Lower lobe of right lung (tissue), 2 donors: Measurements from ENCODE around the gene C1orf116. TPM values are rescaled to one million over a fixed set of nuclear protein-coding genes. Genes with fewer than 3 reads are reported as not detected.
A peak's percentile ranks its signal among the peaks of the same experiment; 100 is the strongest.

Source experiments
- ATAC-seq, 2 donors: fragments of 200-7000 bp; cut with Tn5 transposase; one replicate each; pipeline ENCODE4 v1.9.1; 2020 to 2022; ENCODE audit warnings: mild to moderate bottlenecking in 2 of 2, moderate library complexity in 2 of 2
- DNase-seq: peaks from one replicate; pipeline ENCODE4 v3.0.0-alpha.2; 2020
- H3K27ac ChIP-seq: fragments of 200-600 bp; one replicate; pipeline ENCODE4 v1.8.0; 2022
- H3K27me3 ChIP-seq: fragments of 200-600 bp; one replicate; pipeline ENCODE4 v1.8.0; 2022; ENCODE audit warnings: low read depth
- H3K36me3 ChIP-seq: fragments of 200-600 bp; one replicate; pipeline ENCODE4 v1.8.0; 2022; ENCODE audit warnings: mild to moderate bottlenecking
- H3K4me1 ChIP-seq: fragments of 200-600 bp; one replicate; pipeline ENCODE4 v1.8.0; 2022
- H3K4me3 ChIP-seq: fragments of 200-600 bp; one replicate; pipeline ENCODE4 v1.8.0; 2022; ENCODE audit warnings: mild to moderate bottlenecking
- H3K9me3 ChIP-seq: fragments of 200-600 bp; one replicate; pipeline ENCODE4 v1.8.0; 2022
- CTCF ChIP-seq: fragments of 200-600 bp; IDR thresholded peaks from one replicate; pipeline ENCODE4 v1.8.0; 2022; ENCODE audit warnings: antibody characterized with exemption, mild to moderate bottlenecking
- intact Hi-C: fragments of 100-400 bp; cut with DNase I; formaldehyde crosslinking; loops from one replicate; pipeline ENCODE4 v1.11.0; 2022
- total RNA-seq: library from RNA; stranded (reverse); fragmentation: NEBNext Ultra II Directional; extraction: Animal tissue kit (Norgen Biotek cat#: 25700); gene quantifications from one replicate; pipeline ENCODE4 v1.2.1, GENCODE V29; 2021
- donor health status: DM: no; HTN: yes; CAD: no; lungs with severe emphysema.

C1orf116 gene
- total RNA-seq, 1 donor from 2014 or later, result 123 TPM

GRCh38 chr1:207067185-207067584, 34.6 kb upstream of the C1orf116 start:
- Histone ChIP-seq H3K4me1 (no peaks in the 10 kb centered on the region), H3K27me3 (no peaks in the 10 kb centered on the region), H3K27ac (no peak overlapping the region), H3K36me3 (peaks cover 86% of the 10 kb centered on the region), H3K4me3 (no peak overlapping the region), H3K9me3 (no peaks in the 10 kb centered on the region)
- TF ChIP-seq CTCF, result no peak
- ATAC-seq, result no peak
- intact Hi-C loops, result no loop called here
- DNase-seq, result no peak

GRCh38 chr1:207064561-207064960, 32.0 kb upstream of the C1orf116 start:
- H3K9me3 ChIP-seq, result no peaks in the 10 kb centered on the region
- no peaks in the 10 kb centered on the region for H3K27me3 ChIP-seq
- peak overlapping the region; percentile 56 for H3K27ac ChIP-seq
- DNase-seq (peak; percentile 77), ATAC-seq (peak; percentile 93 to 95)
- H3K4me1 ChIP-seq, result peaks cover 4% of the 10 kb centered on the region
- intact Hi-C loops, result no loop called here
- peaks cover 76% of the 10 kb centered on the region for H3K36me3 ChIP-seq
- H3K4me3 ChIP-seq, result no peak overlapping the region
- TF ChIP-seq CTCF, result no peak

- intact Hi-C loops, result no loop called here
- TF ChIP-seq CTCF, result no peak
- ATAC-seq, result no peak
- H3K27ac ChIP-seq, result no peak overlapping the region
- peaks cover 9% of the 10 kb centered on the region for H3K4me1 ChIP-seq
- H3K36me3 ChIP-seq, result peaks cover 60% of the 10 kb centered on the region
- DNase-seq, result no peak
- H3K4me3 ChIP-seq, result no peak overlapping the region
- no peaks in the 10 kb centered on the region for H3K9me3 ChIP-seq
- H3K27me3 ChIP-seq, result no peaks in the 10 kb centered on the region
These were observed 30.5 kb upstream of the C1orf116 start for GRCh38 chr1:207063014-207063413.

GRCh38 chr1:207062058-207062457, 29.5 kb upstream of the C1orf116 start:
- Histone ChIP-seq H3K27me3 (no peaks in the 10 kb centered on the region), H3K4me3 (no peak overlapping the region), H3K27ac (no peak overlapping the region), H3K9me3 (no peaks in the 10 kb centered on the region), H3K4me1 (peaks cover 9% of the 10 kb centered on the region), H3K36me3 (peaks cover 52% of the 10 kb centered on the region)
- ATAC-seq, result no peak
- intact Hi-C loops, result no loop called here
- DNase-seq, result no peak
- no peak for TF ChIP-seq CTCF

- Histone ChIP-seq H3K4me3 (no peak overlapping the region), H3K27me3 (no peaks in the 10 kb centered on the region), H3K27ac (no peak overlapping the region), H3K4me1 (peaks cover 9% of the 10 kb centered on the region), H3K9me3 (no peaks in the 10 kb centered on the region), H3K36me3 (peaks cover 39% of the 10 kb centered on the region)
- no peak for TF ChIP-seq CTCF
- intact Hi-C loops, result no loop called here
- DNase-seq (no peak), ATAC-seq (no peak)
These were observed 28.0 kb upstream of the C1orf116 start for GRCh38 chr1:207060596-207060995.

GRCh38 chr1:207059881-207060280, 27.3 kb upstream of the C1orf116 start:
- ATAC-seq (no peak), DNase-seq (no peak)
- Histone ChIP-seq H3K4me1 (peaks cover 11% of the 10 kb centered on the region), H3K36me3 (peaks cover 32% of the 10 kb centered on the region), H3K9me3 (no peaks in the 10 kb centered on the region), H3K4me3 (no peak overlapping the region), H3K27ac (no peak overlapping the region), H3K27me3 (no peaks in the 10 kb centered on the region)
- TF ChIP-seq CTCF, result no peak
- intact Hi-C loops, result no loop called here
